ENCODE results near the gene STUM. TPM values are rescaled to one million over a fixed set of nuclear protein-coding genes. Genes with fewer than 3 reads are reported as not detected.
"Not testable (repeated sequence)": the region's sequence is repeated elsewhere in the genome, so short reads cannot be mapped to it uniquely, and the experiment has no call there.

Gene STUM
- total RNA-seq, 2 donors from 2014 or later = 1.3 to 1.6 TPM

DNA sequence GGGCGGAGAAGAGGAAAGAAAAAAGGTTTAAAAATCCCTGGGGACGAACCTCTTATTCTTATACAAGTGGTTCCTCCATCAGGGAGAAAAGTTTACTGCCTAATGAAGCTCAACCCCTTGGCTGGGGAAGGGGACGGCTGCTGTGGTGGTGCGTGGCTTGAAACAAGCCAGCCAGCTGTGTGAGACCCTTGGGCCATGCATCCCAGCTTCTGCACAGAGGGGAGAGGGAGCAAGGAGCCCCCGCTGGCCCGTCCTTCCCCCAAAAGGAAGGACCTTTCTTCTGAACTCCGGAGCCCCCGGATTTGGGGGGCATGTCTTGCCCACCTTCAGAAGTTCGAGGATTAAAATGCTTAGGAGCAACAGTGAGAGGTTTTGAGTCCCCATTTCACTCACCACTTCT lies 67.3 kb downstream of the STUM start:
- WGBS, 2 donors = 77 to 84% methylated on average over 9 of the region's 9 CpGs
- H3K4me1 ChIP-seq = no peaks in the 10 kb centered on the region
- ATAC-seq (no peak), DNase-seq (no peak)
- H3K27me3 ChIP-seq = no peaks in the 10 kb centered on the region
- intact Hi-C loops (cut with DNase I) = no loop called here
- H3K4me3 ChIP-seq = no peak overlapping the region
- H3K27ac ChIP-seq = no peak overlapping the region
- no peak for TF ChIP-seq CTCF (IDR thresholded peaks at IDR 0.05)
- TF ChIP-seq POLR2A (IDR thresholded peaks at IDR 0.05) = no peak
- H3K9me3 ChIP-seq = no peaks in the 10 kb centered on the region
- no peaks in the 10 kb centered on the region for H3K36me3 ChIP-seq (replicated peaks in 1 of 2; ENCODE audit: insufficient read depth in 1 of 2, low read depth in 2 of 2)

- ATAC-seq = no peak
- H3K4me1 ChIP-seq = no peaks in the 10 kb centered on the region
- H3K36me3 ChIP-seq (replicated peaks in 1 of 2; ENCODE audit: insufficient read depth in 1 of 2, low read depth in 2 of 2) = no peaks in the 10 kb centered on the region
- no peak for DNase-seq
- H3K27ac ChIP-seq = no peak overlapping the region
- TF ChIP-seq POLR2A (IDR thresholded peaks at IDR 0.05) (no peak), CTCF (IDR thresholded peaks at IDR 0.05) (no peak)
- WGBS, 2 donors = 75 to 76% methylated on average over 1 of the region's 1 CpG
- intact Hi-C loops (cut with DNase I) = no loop called here
- H3K9me3 ChIP-seq = no peaks in the 10 kb centered on the region
- H3K27me3 ChIP-seq = no peaks in the 10 kb centered on the region
- H3K4me3 ChIP-seq = no peak overlapping the region
Observed at GRCh38 chr1:226616636-226617035, 68.1 kb downstream of the STUM start.

GRCh38 chr1:226617109-226617508 lies 68.5 kb downstream of the STUM start:
- intact Hi-C loops (cut with DNase I) = no loop called here
- Histone ChIP-seq H3K4me1 (no peaks in the 10 kb centered on the region), H3K4me3 (no peak overlapping the region), H3K36me3 (replicated peaks in 1 of 2; ENCODE audit: insufficient read depth in 1 of 2, low read depth in 2 of 2) (no peaks in the 10 kb centered on the region), H3K27ac (no peak overlapping the region), H3K9me3 (no peaks in the 10 kb centered on the region), H3K27me3 (no peaks in the 10 kb centered on the region)
- no peak for DNase-seq
- no peak for TF ChIP-seq CTCF (IDR thresholded peaks at IDR 0.05)
- ATAC-seq = no peak
- WGBS, 2 donors = 80 to 89% methylated on average over 6 to 8 of the region's 8 CpGs

- H3K9me3 ChIP-seq; H3K36me3 ChIP-seq (replicated peaks in 1 of 2; ENCODE audit: insufficient read depth in 1 of 2, low read depth in 2 of 2); DNase-seq; H3K4me1 ChIP-seq; H3K27me3 ChIP-seq; ATAC-seq; intact Hi-C loops (cut with DNase I); H3K27ac ChIP-seq; H3K4me3 ChIP-seq: not testable (repeated sequence)
- WGBS, 2 donors = 72 to 77% methylated on average over 1 of the region's 1 CpG
Observed at GRCh38 chr1:226617719-226618118, 69.2 kb downstream of the STUM start.

DNA sequence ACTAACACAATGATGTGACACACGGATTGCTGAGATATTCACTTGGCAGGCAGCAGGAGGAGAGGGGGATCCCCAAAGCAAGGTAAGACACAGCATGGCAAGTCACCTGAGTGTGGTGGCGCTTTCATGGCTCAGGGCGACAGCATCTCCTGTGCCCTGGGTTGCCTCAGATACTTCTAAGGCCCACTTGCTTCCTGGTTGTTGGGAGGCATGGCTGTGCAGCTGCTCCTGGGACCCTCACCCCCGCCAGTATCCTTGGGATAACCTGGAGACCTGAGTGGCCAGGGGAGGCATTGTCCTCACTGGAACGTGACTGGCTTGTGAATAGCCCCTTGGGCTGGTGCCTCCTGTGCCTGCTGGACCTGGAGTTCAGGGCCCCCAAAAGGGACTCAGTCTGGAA lies 69.8 kb downstream of the STUM start:
- Histone ChIP-seq H3K4me1 (no peaks in the 10 kb centered on the region), H3K36me3 (replicated peaks in 1 of 2; ENCODE audit: insufficient read depth in 1 of 2, low read depth in 2 of 2) (no peaks in the 10 kb centered on the region), H3K27ac (no peak overlapping the region), H3K4me3 (no peak overlapping the region), H3K27me3 (no peaks in the 10 kb centered on the region), H3K9me3 (no peaks in the 10 kb centered on the region)
- 69 to 78% methylated on average over 4 to 5 of the region's 5 CpGs for WGBS, 2 donors
- DNase-seq (no peak), ATAC-seq (no peak)
- intact Hi-C loops (cut with DNase I) = no loop called here
- TF ChIP-seq POLR2A (IDR thresholded peaks at IDR 0.05) = no peak

GRCh38 chr1:226619031-226619430 lies 70.5 kb downstream of the STUM start:
- ATAC-seq (no peak), DNase-seq (no peak)
- 87 to 92% methylated on average over 5 to 7 of the region's 7 CpGs for WGBS, 2 donors
- intact Hi-C loops (cut with DNase I) = no loop called here
- Histone ChIP-seq H3K9me3 (no peaks in the 10 kb centered on the region), H3K27me3 (no peaks in the 10 kb centered on the region), H3K4me3 (no peak overlapping the region), H3K4me1 (no peaks in the 10 kb centered on the region), H3K27ac (no peak overlapping the region), H3K36me3 (replicated peaks in 1 of 2; ENCODE audit: insufficient read depth in 1 of 2, low read depth in 2 of 2) (no peaks in the 10 kb centered on the region)
- TF ChIP-seq POLR2A (IDR thresholded peaks at IDR 0.05) (no peak), CTCF (IDR thresholded peaks at IDR 0.05) (no peak)
